Activated CD4-positive, alpha-beta T cell treated with anti-CD3 and anti-CD28 coated beads for 36 hours (primary cell): ENCODE data around the gene GPR62. TPM values are rescaled to one million over a fixed set of nuclear protein-coding genes. Genes with fewer than 3 reads are reported as not detected.
"Not testable (repeated sequence)": the region's sequence is repeated elsewhere in the genome, so short reads cannot be mapped to it uniquely, and the experiment has no call there.

Experiments
- ATAC-seq: fragments of 200-7000 bp; cut with Tn5 transposase; one replicate; pipeline ENCODE4 v1.10.0; 2021; ENCODE audit warnings: mild to moderate bottlenecking, moderate library complexity
- CTCF ChIA-PET: fragments of 350-600 bp; sonication (Branson Sonifier 250); formaldehyde crosslinking; loops from one replicate; lab custom pipeline; 2021; ENCODE audit warnings: antibody characterized with exemption; lab: Charles Lee
- POLR2A ChIA-PET: fragments of 350-600 bp; sonication (Branson Sonifier 250); formaldehyde crosslinking; loops from one replicate; lab custom pipeline; 2021; ENCODE audit warnings: antibody characterized with exemption, inconsistent platforms; lab: Charles Lee
- DNase-seq: peaks from one replicate; pipeline ENCODE4 v3.0.0-alpha.2; 2020
- H3K27ac Mint-ChIP-seq: one replicate; pipeline ENCODE4 v1.8.0; 2021; ENCODE audit warnings: mixed read lengths
- H3K27me3 Mint-ChIP-seq: one replicate; pipeline ENCODE4 v1.8.0; 2021; ENCODE audit warnings: mixed read lengths
- H3K36me3 Mint-ChIP-seq: one replicate; pipeline ENCODE4 v1.8.0; 2021; ENCODE audit warnings: low read depth, mixed read lengths
- H3K4me1 Mint-ChIP-seq: one replicate; pipeline ENCODE4 v1.8.0; 2021; ENCODE audit warnings: mixed read lengths
- H3K4me3 Mint-ChIP-seq: one replicate; pipeline ENCODE4 v1.8.0; 2021; ENCODE audit warnings: mild to moderate bottlenecking, moderate library complexity, mixed read lengths
- H3K9me3 Mint-ChIP-seq: one replicate; pipeline ENCODE4 v1.8.0; 2021; ENCODE audit warnings: low read depth, mixed read lengths
- intact Hi-C, 2 experiments: fragments of 100-400 bp; cut with DNase I in 1 of 2; cut with micrococcal nuclease in 1 of 2; formaldehyde crosslinking; loops; one replicate each; pipeline versions ENCODE4 v1.14.2 to v1.15.1; 2022 to 2024; cut with DNase I, micrococcal nuclease
- total RNA-seq, 2 experiments: library from RNA; stranded (reverse); gene quantifications; one replicate each; pipeline ENCODE4 v1.2.3, GENCODE V29; 2021

The GPR62 gene, protein sequence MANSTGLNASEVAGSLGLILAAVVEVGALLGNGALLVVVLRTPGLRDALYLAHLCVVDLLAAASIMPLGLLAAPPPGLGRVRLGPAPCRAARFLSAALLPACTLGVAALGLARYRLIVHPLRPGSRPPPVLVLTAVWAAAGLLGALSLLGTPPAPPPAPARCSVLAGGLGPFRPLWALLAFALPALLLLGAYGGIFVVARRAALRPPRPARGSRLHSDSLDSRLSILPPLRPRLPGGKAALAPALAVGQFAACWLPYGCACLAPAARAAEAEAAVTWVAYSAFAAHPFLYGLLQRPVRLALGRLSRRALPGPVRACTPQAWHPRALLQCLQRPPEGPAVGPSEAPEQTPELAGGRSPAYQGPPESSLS
- total RNA-seq = not detected

DNA sequence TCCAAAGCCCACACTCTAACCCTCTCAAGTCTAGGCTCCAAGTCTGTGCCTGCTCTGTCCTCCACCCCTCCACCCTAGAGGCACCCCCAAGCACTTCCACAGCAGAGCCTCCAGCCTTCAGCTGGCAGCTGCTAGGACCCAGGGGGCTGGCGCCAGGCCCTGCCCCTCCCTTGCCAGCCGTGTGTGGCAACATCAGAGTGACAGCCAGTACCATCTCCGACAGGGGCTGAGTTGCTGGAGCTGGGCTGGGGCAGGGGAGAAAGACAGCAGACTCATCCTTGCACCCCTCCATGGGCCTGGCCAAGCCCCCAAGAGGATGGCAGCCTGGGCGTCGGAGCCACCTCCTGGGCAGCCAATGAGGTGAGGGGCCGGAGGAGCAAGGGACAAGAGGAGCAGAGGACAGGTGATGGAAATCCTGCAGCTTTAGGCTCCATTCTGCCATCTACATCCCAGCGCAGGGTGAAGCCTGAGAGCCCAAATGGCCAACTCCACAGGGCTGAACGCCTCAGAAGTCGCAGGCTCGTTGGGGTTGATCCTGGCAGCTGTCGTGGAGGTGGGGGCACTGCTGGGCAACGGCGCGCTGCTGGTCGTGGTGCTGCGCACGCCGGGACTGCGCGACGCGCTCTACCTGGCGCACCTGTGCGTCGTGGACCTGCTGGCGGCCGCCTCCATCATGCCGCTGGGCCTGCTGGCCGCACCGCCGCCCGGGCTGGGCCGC, at the start of gene GPR62:
Gene GPR62 (plus strand): TSS at position 207 of the 718 bp plus-strand sequence. CDS start 272 bp downstream, at position 479.
- intact Hi-C loops = no loop called here
- peaks cover 22% of the 10 kb centered on the region for H3K27me3 Mint-ChIP-seq
- H3K9me3 Mint-ChIP-seq = no peaks in the 10 kb centered on the region
- peaks cover 1% of the 10 kb centered on the region for H3K36me3 Mint-ChIP-seq
- ATAC-seq (no peak), DNase-seq (no peak)
- no peak within 1 kb of the TSS for H3K27ac Mint-ChIP-seq
- H3K4me1 Mint-ChIP-seq = peaks cover 4% of the 10 kb centered on the region
- H3K4me3 Mint-ChIP-seq = no peak within 1 kb of the TSS
- POLR2A ChIA-PET = no interaction called here
- CTCF ChIA-PET = interaction anchor here (1.0 to 1.5 kb wide), 3 partner anchors 10 to 19 kb away, joined by 4 to 5 read pairs (median 5); partner anchors contain the start of genes ABHD14B and PARP3

DNA sequence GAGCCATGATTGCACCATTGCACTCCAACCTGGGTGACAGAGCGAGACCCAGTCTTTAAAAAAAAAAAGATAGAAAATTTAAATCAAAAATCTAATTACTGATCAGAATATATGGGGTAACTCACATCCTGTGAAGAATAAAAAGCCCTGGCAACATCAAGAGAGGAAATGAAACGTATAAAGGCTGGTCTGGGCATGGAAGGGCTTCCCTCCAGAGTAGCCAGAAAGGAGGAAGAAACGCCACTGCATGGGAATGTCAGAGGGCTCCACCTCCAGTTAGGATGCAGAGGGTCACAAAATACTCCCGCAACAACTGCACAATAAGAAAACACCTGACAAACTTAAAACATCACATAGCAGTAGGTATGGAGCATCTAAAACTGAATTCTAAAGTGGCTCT, 47.2 kb upstream of the GPR62 start:
- peaks cover 5% of the 10 kb centered on the region for H3K27me3 Mint-ChIP-seq
- no peak overlapping the region for H3K4me3 Mint-ChIP-seq
- ChIA-PET POLR2A (no interaction called here), CTCF (no interaction called here)
- DNase-seq (no peak), ATAC-seq (no peak)
- peaks cover under 1% of the 10 kb centered on the region for H3K4me1 Mint-ChIP-seq
- no peaks in the 10 kb centered on the region for H3K36me3 Mint-ChIP-seq
- H3K27ac Mint-ChIP-seq = no peak overlapping the region
- H3K9me3 Mint-ChIP-seq = peaks cover 6% of the 10 kb centered on the region
- intact Hi-C loops = no loop called here

DNA sequence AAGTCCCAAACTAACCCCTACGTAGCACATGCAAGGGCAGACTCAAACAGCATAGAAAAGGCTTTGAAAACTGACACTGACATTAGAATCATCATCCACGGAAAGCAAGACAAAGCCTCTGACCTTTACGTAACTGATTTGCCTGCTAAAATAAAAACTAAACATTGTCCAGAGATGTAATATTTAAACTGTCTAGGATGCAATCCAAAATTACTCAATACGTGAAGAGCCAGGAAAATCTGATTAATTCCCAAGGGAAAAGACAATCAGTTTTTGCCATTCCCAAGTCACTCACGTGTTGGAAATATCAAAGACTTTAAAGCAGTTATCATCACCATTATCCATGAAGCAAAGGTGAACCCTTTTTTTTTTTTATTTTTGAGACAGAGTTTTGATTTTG, 38.8 kb upstream of the GPR62 start:
- intact Hi-C loops = no loop called here
- DNase-seq (no peak), ATAC-seq (no peak)
- Mint-ChIP-seq H3K36me3 (no peaks in the 10 kb centered on the region), H3K27ac (no peak overlapping the region), H3K27me3 (peaks cover 6% of the 10 kb centered on the region), H3K4me3 (no peak overlapping the region), H3K4me1 (no peaks in the 10 kb centered on the region), H3K9me3 (no peaks in the 10 kb centered on the region)
- POLR2A ChIA-PET = no interaction called here
- CTCF ChIA-PET = no interaction called here

DNA sequence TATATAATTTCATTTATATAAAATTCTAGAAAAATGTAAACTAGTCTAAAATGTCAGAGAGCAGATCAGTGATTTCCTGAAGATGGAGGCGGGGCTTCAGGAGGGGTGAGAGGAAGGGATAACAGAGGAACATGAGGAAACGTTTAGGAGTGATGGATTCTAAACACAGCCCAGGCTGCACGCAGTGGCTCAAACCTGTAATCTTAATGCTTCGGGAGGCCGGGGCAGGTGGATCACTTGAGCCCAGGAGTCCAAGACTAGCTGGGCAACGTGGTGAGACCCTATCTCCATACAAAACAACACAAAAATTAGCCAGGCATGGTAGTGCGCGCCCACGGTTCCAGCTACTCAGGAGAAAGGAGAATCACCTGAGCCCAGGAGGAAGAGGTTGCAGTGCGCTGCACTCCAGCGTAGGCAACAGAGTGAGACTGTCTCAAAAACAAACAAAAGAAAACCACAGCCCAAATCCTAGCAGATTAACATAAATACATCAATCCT, 34.1 kb upstream of the GPR62 start:
- no peaks in the 10 kb centered on the region for H3K36me3 Mint-ChIP-seq
- POLR2A ChIA-PET = no interaction called here
- intact Hi-C loops = no loop called here

DNA sequence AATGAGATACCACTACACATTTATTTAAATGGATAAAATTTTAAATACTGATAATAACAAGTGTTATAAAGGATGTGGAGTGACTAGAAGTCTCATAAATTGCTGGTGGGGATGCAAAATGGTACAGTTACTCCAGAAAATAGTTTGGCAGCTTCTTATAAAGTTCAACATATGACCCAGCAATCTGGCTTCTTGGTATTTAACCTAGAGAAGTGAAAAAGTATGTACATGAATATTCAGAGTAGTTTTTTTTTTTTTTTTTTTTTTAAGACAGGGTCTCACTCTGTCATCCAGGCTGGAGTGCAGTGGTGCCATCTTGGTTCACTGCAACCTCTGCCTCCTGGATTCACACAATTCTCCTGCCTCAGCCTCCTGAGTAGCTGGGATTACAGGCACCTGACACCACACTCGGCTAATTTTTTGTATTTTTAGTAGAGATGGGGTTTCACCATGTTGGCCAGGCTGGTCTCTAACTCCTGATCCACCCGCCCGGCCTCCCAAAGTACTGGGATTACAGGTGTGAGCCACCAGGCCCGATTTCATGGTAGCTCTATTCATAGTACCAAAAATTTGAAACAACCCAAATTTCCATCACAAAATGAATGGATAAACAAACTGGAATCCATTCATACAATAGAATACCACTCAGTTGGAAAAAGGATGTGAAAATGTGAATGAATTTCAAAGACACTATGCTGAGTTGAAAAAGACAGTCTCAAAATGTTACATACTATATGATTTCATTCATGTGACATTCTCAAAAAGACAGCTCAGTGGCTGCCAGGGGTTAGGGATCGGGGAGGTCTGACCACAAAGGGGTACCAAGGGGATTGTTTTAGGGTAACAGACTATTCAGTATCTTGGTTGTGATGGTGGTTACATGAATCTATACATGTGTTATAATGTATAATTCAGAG, 27.9 kb upstream of the GPR62 start:
- DNase-seq (no peak), ATAC-seq (no peak)
- intact Hi-C loops = no loop called here
- Mint-ChIP-seq H3K36me3 (peaks cover 10% of the 10 kb centered on the region), H3K4me3 (no peak overlapping the region), H3K27me3 (no peaks in the 10 kb centered on the region), H3K27ac (no peak overlapping the region), H3K4me1 (no peaks in the 10 kb centered on the region), H3K9me3 (no peaks in the 10 kb centered on the region)
- POLR2A ChIA-PET = interaction anchor here (0.6 kb wide), 2 partner anchors 127 to 203 kb away, joined by 8 to 10 read pairs; no protein-coding TSS in a partner anchor
- CTCF ChIA-PET = no interaction called here

More for the DNA sequence above, 34.1 kb upstream of the GPR62 start:
- DNase-seq = no peak
- Mint-ChIP-seq H3K4me1 (no peaks in the 10 kb centered on the region), H3K27me3 (peaks cover 7% of the 10 kb centered on the region), H3K9me3 (no peaks in the 10 kb centered on the region), H3K4me3 (no peak overlapping the region), H3K27ac (no peak overlapping the region)
- no peak for ATAC-seq
- CTCF ChIA-PET = interaction anchor here (1.4 kb wide), 1 partner anchor 20 kb away, joined by 4 read pairs; the partner anchor contains the start of gene RRP9

DNA sequence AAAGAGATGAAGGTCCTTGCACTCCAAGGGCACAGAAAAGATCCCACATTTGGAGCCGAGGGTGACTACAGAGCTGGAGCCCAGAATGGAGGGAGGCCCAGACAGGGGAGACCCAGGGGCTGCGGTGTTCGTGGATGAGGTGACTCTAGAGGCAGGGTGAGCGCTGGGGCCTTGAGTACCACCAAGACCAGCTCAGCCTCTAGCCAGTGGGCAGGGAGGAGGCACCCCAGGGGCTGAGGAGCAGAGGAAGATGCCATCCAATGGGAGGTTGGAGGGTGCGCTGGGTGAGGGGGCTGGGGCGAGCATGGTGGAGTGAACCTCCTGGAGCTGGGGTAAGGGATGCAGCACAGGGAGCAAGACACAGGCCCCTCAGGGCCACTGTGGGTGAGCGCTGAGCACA, 26.7 kb upstream of the GPR62 start:
- intact Hi-C loops = no loop called here
- Mint-ChIP-seq H3K36me3 (peaks cover 16% of the 10 kb centered on the region), H3K27ac (no peak overlapping the region), H3K4me1 (no peaks in the 10 kb centered on the region), H3K9me3 (no peaks in the 10 kb centered on the region), H3K4me3 (no peak overlapping the region), H3K27me3 (no peaks in the 10 kb centered on the region)
- POLR2A ChIA-PET = no interaction called here
- DNase-seq (no peak), ATAC-seq (no peak)
- CTCF ChIA-PET = interaction anchor here (0.7 kb wide), 1 partner anchor 15 kb away, joined by 6 read pairs; no protein-coding TSS in a partner anchor

DNA sequence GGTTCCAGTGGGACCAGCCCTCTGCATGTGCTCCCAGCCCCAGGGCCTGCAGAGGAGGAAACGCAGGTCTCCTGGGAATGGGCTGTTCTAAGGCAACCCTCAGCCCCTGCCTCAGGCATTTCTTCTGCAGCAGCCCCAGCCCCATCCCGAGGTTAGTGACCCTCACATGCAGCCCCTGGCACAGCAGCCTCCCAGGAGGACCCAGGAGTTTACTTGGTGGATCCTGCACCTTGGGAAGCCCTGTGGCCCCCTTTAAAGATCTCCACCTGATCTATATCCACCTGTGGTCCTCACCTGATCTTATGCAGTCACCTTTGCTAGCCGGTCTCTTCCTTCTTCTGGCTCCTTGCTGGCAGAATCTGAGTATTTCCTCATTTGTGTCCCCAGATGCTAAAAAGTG, 26.2 kb upstream of the GPR62 start:
- ATAC-seq, H3K4me1 Mint-ChIP-seq, H3K27ac Mint-ChIP-seq, POLR2A ChIA-PET, CTCF ChIA-PET, H3K27me3 Mint-ChIP-seq, H3K9me3 Mint-ChIP-seq, DNase-seq, H3K4me3 Mint-ChIP-seq, intact Hi-C loops: not testable (repeated sequence)
- peaks cover 20% of the 10 kb centered on the region for H3K36me3 Mint-ChIP-seq

DNA sequence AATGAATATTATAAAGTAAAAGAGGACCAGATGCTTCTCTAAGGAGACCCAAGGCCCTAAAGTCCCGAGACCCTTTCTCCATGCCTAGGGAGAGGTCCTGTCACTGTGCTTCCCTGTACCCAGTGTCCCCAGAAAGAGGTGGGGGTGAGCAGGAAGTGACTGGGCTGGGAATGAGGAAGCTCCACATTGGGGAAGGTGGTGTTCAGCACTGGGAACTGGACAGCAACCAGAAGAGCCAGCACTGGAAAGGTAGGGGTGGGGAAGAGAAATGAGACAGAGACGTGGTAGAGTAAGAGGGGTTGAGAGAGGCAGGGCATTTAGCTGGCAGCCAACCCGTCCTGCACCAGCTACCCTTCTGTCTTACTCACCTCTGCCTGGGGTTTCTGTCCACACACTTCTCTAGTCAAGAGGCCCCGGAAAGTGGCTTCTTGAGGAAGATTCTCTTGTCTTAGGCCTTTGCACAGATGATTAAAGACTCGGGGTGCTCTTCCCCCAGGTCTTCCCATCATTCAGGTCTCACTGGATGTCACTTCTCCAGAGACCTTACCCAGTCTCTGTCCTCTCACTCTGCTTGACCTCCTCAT, 25.7 kb upstream of the GPR62 start:
- intact Hi-C loops = no loop called here
- Mint-ChIP-seq H3K4me1 (no peaks in the 10 kb centered on the region), H3K4me3 (no peak overlapping the region), H3K9me3 (no peaks in the 10 kb centered on the region), H3K36me3 (peaks cover 24% of the 10 kb centered on the region), H3K27me3 (no peaks in the 10 kb centered on the region), H3K27ac (no peak overlapping the region)
- ATAC-seq (no peak), DNase-seq (no peak)
- CTCF ChIA-PET = no interaction called here
- POLR2A ChIA-PET = no interaction called here

DNA sequence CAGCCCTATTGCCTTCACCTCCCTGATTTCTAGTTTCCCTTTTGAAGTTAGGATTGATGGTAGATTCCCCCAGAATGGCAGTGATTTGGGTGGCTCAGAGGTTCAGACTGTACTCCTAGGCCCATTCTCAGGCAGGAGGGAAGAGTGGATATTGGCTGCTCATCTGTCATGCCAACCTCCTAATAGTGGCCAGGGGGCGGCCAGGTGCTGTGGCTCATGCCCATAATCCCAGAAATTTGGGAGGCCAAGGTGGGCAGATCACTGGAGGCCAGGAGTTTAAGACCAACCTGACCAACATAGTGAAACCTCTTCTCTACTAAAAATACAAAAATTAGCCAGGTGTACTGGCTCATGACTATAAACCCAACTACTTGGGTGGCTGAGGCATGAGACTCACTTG, 24.7 kb upstream of the GPR62 start:
- Mint-ChIP-seq H3K4me3 (no peak overlapping the region), H3K27me3 (no peaks in the 10 kb centered on the region), H3K4me1 (no peaks in the 10 kb centered on the region), H3K36me3 (peaks cover 30% of the 10 kb centered on the region), H3K27ac (no peak overlapping the region), H3K9me3 (no peaks in the 10 kb centered on the region)
- ChIA-PET CTCF (interaction anchor here (0.6 kb wide), 1 partner anchor 148 kb away, joined by 3 read pairs; no protein-coding TSS in a partner anchor), POLR2A (interaction anchor here (0.7 kb wide), 1 partner anchor 532 kb away, joined by 3 read pairs; no protein-coding TSS in a partner anchor)
- DNase-seq (no peak), ATAC-seq (no peak)
- intact Hi-C loops = no loop called here

DNA sequence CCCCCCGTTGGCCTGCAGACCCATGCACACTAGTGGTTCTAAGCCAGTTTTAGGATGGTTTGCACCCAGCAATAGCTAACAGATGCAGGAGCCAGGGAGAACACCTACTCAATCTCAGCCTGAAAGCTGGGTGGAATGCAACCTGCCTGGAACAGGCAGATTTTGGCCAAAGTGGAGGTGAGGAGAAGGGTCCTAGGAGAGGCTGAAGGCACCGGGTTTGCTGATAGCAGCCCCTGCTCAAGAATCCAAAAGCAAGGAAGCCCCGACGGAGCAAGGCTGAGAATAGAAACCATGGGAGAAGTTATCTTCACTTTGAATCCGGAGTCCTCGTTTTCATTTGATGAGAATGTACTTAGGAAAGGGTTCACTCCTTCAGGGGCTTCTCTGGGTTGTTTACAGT, 23.4 kb upstream of the GPR62 start:
- H3K9me3 Mint-ChIP-seq = no peaks in the 10 kb centered on the region
- H3K27me3 Mint-ChIP-seq = no peaks in the 10 kb centered on the region
- no peak overlapping the region for H3K27ac Mint-ChIP-seq
- H3K4me1 Mint-ChIP-seq = no peaks in the 10 kb centered on the region
- ChIA-PET POLR2A (no interaction called here), CTCF (interaction anchor here (1.4 kb wide), 1 partner anchor 10 kb away, joined by 6 read pairs; the partner anchor contains the start of genes PARP3 and RRP9)
- intact Hi-C loops = no loop called here
- ATAC-seq (no peak), DNase-seq (no peak)
- peaks cover 39% of the 10 kb centered on the region for H3K36me3 Mint-ChIP-seq
- no peak overlapping the region for H3K4me3 Mint-ChIP-seq
